GM19035 (cell line): ENCODE measurements around the gene TMEM163.
"Not testable (repeated sequence)": the region's sequence is repeated elsewhere in the genome, so short reads cannot be mapped to it uniquely, and the experiment has no call there.

Experiments used
- ATAC-seq: cut with Tn5 transposase; IDR thresholded peaks from one replicate; pipeline ENCODE4 v1.9.1; 2021; ENCODE audit not compliant: unreplicated experiment

The TMEM163 gene

GRCh38 chr2:134498654-134499053, 220.1 kb downstream of the TMEM163 start:
- ATAC-seq = no peak

DNA sequence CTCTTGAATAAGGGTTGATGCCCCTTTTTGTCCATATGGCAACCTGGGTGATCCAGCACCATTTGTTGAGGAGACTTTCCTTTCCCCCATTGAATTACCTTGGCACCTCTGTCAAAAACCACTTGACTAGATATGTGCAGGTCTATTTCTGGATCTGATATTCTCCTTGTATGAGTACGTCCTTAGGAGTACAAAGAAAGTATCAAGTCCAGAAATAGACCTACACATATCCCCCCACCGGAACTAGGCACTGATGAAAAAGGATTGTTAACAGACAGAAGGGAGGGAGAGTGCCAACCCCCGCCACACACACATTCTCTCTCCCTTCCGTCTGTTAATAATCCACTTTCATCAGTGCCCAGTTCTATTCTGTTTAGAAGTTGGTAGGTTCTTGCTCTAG, 225.0 kb downstream of the TMEM163 start:
- no peak for ATAC-seq

DNA sequence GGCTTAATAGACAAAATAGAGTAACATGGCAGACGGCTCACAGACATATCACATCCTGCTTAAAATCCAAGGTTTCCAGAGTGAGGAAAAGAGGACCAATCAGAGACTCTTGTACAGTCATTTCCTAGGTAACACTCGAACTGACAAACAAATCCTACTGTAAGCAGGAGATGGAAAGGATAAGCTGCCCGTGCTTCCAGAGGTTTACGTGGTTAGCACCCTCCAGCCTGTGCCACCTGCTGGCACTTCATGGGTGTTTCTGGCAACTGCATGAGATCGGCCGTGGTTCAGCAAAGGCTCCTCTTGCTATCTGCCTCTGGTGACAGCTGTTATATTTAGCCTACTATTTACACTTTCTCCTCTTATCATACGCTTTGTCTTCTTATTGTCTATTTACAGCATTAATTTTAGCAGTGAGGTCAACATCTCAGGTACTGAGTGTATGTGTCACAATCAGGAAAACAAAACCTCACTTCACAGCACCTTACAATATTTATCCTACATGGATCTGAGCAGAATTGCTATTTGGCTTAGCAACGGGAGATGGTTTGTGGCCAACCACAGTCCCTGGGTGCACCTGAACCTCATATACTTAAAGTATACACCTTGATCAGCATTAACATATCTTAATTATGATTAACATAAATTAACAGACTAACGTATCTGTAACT, 226.9 kb downstream of the TMEM163 start:
- no peak for ATAC-seq

DNA sequence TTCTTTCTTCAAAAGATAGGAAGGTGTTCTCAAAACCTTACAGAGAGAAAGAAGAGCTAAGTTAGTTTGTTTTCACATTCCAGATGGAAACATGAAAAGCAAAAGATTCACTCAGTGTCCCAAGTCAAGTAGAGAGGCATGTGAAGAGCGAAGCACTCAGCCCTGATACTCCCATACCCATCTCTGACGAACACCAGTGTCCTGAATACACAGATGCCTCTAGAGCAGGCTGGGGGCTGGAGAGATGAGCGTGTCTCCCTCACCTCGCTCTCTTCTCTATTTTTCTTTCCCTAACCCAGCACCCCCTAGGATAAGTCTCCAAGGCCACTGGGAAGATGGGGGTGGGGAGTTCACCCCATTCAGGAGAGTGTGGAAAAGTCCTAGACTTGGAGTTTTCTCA, 227.8 kb downstream of the TMEM163 start:
- ATAC-seq = no peak

DNA sequence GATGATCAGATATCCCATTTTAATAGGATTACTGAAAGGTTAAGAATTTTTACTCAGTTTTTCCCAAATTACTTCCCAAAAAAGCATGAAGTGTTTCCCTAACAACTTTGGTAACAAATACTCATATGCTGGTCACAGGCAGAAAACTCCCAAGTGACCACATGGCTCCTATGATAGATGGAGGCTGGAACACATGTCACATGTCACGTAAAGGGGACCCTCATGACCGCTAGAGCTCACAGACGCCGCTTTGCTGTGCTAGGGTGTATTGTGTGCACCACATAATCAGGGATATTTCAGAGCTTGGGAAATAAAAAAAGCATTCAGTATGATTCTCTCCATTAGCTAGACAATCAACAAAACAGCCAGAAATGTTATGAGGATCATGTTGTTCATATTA, 228.2 kb downstream of the TMEM163 start:
- no peak for ATAC-seq

DNA sequence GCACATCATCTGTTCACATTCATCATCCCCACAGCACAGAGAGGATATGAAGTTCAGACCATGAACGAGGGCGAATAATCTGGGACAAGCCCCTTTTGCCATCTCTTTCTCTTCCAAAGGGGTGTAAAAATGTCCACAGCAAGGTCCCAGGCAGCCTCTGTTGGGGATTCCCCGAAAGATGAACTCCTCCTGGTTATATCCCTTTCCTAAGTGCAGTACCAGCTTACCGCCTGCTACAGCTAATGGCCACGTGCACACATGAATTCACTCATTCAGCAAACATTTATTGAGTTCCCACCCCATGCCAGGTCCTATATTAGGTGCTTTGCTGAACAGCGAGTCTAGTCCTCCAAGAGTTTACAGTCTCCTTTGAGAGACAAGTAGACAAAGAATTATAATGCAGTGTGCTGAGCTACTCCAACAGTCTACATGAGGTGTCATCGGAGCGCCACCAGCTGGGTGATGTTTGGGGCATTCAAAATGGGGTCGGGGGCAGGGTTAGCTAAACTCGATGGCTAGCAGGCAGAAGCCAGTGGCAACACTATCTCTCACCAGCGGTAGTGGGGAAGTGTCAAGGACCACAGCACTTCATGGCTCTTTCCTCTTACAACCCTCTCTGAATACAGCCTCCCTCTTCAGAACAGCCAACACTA, 228.9 kb downstream of the TMEM163 start:
- no peak for ATAC-seq

- no peak for ATAC-seq
Measured at GRCh38 chr2:134482766-134483340, 235.9 kb downstream of the TMEM163 start.

DNA sequence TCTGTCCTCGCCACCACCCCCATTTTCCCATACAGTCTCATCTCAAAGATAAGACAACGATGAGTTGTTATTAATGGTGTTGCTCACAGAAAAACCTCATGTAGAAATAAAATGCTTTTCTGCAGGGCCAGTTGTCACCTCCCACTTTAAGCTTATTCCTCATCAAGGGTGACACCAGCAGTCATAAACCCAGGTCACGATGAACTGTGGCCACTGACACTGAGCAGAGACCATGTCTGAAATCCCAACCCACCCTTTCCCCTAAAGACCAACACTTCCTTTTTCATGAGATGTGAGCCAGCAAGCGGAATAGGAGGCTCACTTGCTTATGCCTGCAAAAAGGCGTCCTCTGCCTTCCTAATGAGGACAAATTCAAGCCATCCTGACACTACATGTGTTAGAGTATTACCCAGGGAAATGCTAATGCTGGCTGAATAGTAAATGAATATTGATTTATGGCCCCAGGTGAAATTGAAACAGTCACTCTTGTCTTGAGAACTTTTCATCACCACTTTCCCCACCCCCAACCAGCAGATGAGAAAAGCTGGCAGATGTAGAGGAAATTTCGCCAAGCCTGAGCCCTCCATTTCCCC, 236.6 kb downstream of the TMEM163 start:
- no peak for ATAC-seq

GRCh38 chr2:134479696-134480330, 239.0 kb downstream of the TMEM163 start:
- no peak for ATAC-seq

- not testable (repeated sequence) for ATAC-seq
Measured at GRCh38 chr2:134476982-134477381, 241.8 kb downstream of the TMEM163 start.

GRCh38 chr2:134470561-134471168, 248.1 kb downstream of the TMEM163 start:
- ATAC-seq = no peak

GRCh38 chr2:134469516-134470115, 249.2 kb downstream of the TMEM163 start:
- no peak for ATAC-seq

GRCh38 chr2:134468776-134469175, 250.0 kb downstream of the TMEM163 start:
- ATAC-seq = no peak

- ATAC-seq = no peak
Measured at GRCh38 chr2:134468164-134468563, 250.6 kb downstream of the TMEM163 start.

- no peak for ATAC-seq
Measured at GRCh38 chr2:134466141-134466540, 252.7 kb downstream of the TMEM163 start.

DNA sequence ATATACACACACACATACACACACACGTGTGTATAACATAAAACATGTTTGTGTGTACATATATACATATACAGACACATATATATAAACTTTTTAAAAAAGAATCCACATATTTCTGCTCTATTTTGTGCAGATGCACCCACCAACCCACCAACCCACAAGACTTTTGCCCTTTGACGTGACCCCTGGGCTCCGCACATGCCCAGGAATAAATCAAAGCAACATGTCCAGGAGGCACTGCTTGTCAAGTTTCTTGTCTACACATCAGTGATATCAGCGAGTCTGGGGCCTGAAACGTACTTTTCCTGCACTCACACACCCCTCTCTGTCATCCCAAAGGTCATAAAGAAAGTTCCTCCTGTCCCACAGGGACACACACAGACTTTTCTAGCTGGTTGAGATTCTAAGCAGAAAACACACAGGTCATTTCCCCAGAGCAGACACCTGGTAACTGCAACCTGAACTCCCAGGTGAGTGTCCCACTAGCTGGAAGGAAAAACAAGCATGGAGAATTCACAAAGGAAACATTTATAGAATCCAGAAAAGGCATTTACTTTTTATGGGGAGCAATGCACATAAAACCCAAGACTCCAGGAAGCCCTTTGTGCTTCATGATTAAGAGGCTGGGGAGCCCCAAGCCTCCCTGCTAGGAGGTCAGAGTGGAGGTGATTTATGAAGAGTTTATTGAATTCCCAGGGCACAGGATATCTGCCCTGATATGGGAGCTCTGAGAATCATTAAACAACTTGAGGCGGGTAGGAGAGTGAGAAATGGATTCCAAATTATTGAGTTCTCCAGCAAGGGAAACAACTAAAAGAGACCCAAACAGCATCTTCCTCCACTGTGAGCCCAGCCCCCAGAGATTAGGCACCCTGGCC, 253.3 kb downstream of the TMEM163 start:
- no peak for ATAC-seq

DNA sequence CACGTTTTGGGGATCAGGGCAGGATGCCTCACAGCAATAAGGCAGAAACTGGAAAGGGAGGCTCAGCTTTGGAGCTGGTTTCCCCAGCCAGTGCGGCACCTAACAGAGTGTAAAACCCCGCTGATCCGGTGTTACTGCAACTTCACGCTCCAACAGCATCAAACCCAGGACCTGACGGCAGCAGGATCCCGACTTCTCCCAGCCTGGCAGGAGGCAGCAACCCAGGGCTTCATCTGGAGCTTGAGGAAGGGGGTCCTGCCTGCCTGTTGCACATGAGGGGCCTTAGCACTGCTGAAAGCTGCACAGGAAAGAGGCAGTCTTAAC, 255.1 kb downstream of the TMEM163 start:
- ATAC-seq = no peak

DNA sequence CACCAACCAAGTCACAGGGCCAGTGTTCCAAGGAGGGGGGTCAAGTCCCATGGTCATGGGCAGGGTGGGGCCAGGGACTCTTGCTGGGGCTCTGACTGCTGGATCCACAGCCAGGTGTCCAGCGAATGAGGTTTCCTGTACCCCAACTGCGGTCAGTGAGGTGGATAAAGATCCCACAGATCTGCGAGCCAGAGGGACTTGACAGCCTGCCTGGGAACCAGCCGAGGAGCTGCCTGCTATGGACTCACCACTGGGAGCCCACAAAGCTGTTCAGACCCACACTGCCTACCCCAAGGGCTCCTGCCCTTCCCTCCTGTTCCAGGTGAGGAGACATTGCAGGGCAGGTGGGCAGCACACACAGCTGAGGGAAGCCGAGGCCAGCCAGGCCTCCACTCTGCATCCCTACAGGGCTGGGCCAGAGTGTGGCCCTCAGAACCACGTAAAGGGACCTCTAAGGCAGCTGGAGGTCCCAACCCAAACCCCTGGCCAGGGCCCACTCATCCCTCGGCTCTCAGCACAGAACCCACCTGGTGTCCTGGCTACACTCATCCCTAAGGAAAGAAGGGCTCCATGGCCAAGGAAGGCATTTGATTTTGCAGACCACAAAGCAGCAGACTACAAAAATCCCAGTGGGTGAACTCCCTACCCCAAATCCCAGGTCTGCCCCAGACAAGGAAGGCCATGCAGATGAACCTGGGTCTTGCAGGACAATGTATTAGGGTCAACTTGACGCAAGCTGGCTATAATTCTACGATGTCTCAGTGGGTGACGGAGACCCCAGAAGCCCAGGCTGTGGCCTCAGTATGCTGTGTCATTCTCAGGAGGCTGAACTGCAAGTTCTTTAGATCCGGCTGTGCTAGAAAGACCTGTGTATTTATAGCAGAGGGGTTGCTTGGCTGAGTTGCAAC, 255.8 kb downstream of the TMEM163 start:
- no peak for ATAC-seq

GRCh38 chr2:134462275-134462674, 256.5 kb downstream of the TMEM163 start:
- ATAC-seq = no peak
